Lung (tissue), 12 donors: ENCODE measurements around the gene ADCY5. TPM values are rescaled to one million over a fixed set of nuclear protein-coding genes. Genes with fewer than 3 reads are reported as not detected.

Experiments
- ATAC-seq: fragments of 200-7000 bp; cut with Tn5 transposase; one replicate; pipeline ENCODE4 v1.9.1; 2020; ENCODE audit warnings: moderate number of reproducible peaks; ENCODE audit not compliant: insufficient read depth, low FRiP score
- DNase-seq, 3 donors: peaks; one replicate each; pipeline ENCODE4 v3.0.0-alpha.2; 2013 to 2017
- H3K27ac ChIP-seq, 2 donors: one replicate each; pipeline ENCODE4 v1.5.1; 2013; ENCODE audit warnings: mild to moderate bottlenecking in 2 of 2, moderate library complexity in 2 of 2, control low read depth in 1 of 2, inconsistent platforms in 1 of 2, low read depth in 1 of 2, low read length in 1 of 2
- H3K27me3 ChIP-seq, 3 donors: one replicate each; pipeline ENCODE4 v1.5.1; 2013; ENCODE audit warnings: low read length in 2 of 3; ENCODE audit not compliant: control insufficient read depth in 3 of 3, insufficient read depth in 3 of 3
- H3K36me3 ChIP-seq, 4 donors: one replicate each; pipeline ENCODE4 v1.5.1; 2013; ENCODE audit warnings: low read length in 4 of 4, mild to moderate bottlenecking in 1 of 4, moderate library complexity in 1 of 4; ENCODE audit not compliant: control insufficient read depth in 4 of 4, insufficient read depth in 4 of 4
- H3K4me1 ChIP-seq, 5 donors: one replicate each; pipeline ENCODE4 v1.5.1; 2013; ENCODE audit warnings: low read length in 5 of 5, mild to moderate bottlenecking in 2 of 5, moderate library complexity in 1 of 5; ENCODE audit not compliant: control insufficient read depth in 5 of 5, insufficient read depth in 5 of 5
- H3K4me3 ChIP-seq: one replicate; pipeline ENCODE4 v1.5.1; 2013; ENCODE audit warnings: mild to moderate bottlenecking, control low read depth, moderate library complexity
- H3K9ac ChIP-seq, 2 donors: one replicate each; pipeline ENCODE4 v1.5.1; 2013; ENCODE audit warnings: low read length in 2 of 2, control low read depth in 1 of 2; ENCODE audit not compliant: insufficient read depth in 1 of 2
- H3K9me3 ChIP-seq, 4 donors: one replicate each; pipeline ENCODE4 v1.5.1; 2013; ENCODE audit warnings: low read length in 3 of 4, mild to moderate bottlenecking in 1 of 4, moderate library complexity in 1 of 4; ENCODE audit not compliant: control insufficient read depth in 4 of 4, insufficient read depth in 3 of 4
- WGBS, 2 donors: extraction: QIAGEN DNeasy Blood & Tissue Kit; methylation state at CpG; one replicate each; pipeline ENCODE4 v1.1.7; 2013; 5-methylcytosine and 5-hydroxymethylcytosine counted together
- polyA plus RNA-seq, 2 donors: library from polyadenylated mRNA; stranded (reverse); fragments of 200-250 nt; gene quantifications; one replicate each; pipeline ENCODE4 v1.2.1, GENCODE V29; 2013
- total RNA-seq, 2 donors: library from RNA; depleted of rRNA in 1 of 2; stranded (reverse); fragments of >200 nt in 1 of 2; gene quantifications; one replicate each; pipeline ENCODE4 v1.2.1, GENCODE V29; 2014 to 2021
- TF ChIP-seq, protein P1 (sequence below): IDR thresholded peaks from 2 replicates; pipeline ENCODE4 v1.5.1; 2012; ENCODE audit warnings: mild to moderate bottlenecking; ENCODE audit errors: control extremely low read depth, extremely low read depth
- donor health status: control.
- donor health status: control.
- donor health status: Bipolar disorder and iron deficiency.
- donor health status: healthy.
- donor health status: DM: yes; HTN: yes; CAD: no.

ADCY5 gene
- total and polyA plus RNA-seq, 4 donors, result 1.2 to 8.4 (median 2.4) TPM

DNA sequence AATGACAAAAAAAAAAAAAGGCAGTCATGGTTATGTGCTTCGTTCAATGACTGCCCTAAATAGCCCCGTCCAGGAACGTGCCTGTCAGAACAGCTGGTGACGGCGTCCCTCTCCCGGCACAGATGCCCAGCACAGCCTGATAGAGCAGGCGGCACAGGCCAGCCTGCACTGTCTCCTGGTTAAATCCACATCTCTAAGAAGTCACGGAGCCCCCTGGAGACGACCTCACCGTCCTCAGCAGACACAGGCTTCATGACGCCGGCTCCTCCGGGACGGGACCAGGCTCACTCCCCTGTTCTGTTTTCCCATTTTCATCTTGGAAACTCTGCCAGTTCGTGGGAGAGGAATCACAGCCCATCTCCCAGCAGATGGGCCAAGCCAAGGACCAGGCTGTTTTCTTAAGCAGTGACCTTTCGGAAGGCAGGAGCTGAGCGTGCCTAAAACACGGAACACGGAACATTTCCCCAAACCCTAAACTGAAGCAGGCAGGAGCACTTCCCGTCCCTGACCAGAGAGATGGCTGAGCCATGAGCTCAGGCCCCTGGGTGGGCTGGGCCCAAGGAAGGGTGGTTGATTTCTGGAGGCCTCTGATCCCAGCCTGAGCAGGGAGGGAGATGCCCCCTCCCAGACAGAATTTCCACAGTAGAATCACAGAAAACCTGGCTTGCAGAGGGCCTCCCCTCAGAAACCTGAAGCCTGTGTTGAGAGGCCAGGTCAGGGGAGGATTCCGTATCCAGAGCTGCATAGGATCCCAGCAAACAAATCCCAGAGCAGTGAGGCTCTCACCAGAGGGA lies 35.9 kb downstream of the ADCY5 start:
- H3K9ac ChIP-seq, result peak overlapping the region in 1 of 2 donors; percentile 40
- TF ChIP-seq, protein P1, sequence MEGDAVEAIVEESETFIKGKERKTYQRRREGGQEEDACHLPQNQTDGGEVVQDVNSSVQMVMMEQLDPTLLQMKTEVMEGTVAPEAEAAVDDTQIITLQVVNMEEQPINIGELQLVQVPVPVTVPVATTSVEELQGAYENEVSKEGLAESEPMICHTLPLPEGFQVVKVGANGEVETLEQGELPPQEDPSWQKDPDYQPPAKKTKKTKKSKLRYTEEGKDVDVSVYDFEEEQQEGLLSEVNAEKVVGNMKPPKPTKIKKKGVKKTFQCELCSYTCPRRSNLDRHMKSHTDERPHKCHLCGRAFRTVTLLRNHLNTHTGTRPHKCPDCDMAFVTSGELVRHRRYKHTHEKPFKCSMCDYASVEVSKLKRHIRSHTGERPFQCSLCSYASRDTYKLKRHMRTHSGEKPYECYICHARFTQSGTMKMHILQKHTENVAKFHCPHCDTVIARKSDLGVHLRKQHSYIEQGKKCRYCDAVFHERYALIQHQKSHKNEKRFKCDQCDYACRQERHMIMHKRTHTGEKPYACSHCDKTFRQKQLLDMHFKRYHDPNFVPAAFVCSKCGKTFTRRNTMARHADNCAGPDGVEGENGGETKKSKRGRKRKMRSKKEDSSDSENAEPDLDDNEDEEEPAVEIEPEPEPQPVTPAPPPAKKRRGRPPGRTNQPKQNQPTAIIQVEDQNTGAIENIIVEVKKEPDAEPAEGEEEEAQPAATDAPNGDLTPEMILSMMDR, result no peak
- H3K9me3 ChIP-seq, result no peaks in the 10 kb centered on the region
- H3K27ac ChIP-seq, result peak overlapping the region; percentile 65 to 83
- H3K27me3 ChIP-seq, result no peaks in the 10 kb centered on the region
- DNase-seq, result peak; percentile 56 to 82 (median 77)
- peaks cover 0 to 55% (median 14%) of the 10 kb centered on the region in 5 donors for H3K4me1 ChIP-seq
- WGBS, 2 donors, result 72 to 84% methylated on average over 21 of the region's 21 CpGs
- no peak for ATAC-seq
- H3K4me3 ChIP-seq, result no peak overlapping the region
- H3K36me3 ChIP-seq, result no peaks in the 10 kb centered on the region

DNA sequence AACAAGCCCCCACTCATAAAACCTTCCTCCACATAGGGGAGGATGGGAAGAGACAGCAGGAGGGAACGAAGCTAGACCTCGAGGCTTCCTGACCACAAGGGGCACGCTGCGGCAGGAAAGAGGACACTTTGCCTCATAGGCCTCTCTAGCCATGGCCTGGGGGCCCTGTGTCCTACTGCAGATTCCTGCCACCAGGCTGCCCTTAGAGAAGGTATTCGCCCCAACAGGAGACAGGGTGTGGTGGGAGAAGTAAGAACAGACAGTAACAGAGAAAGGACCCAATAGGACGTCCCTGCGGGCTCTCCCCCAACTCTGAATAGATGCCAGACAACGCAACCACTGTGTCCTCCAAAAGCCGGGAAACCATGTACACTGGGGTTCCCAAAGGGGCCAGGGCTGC lies 36.8 kb downstream of the ADCY5 start:
- 82 to 84% methylated on average over 9 of the region's 9 CpGs for whole genome bisulfite sequencing, 2 donors
- DNase-seq (no peak), ATAC-seq (no peak)
- Histone ChIP-seq H3K9me3 (no peaks in the 10 kb centered on the region), H3K9ac (no peak overlapping the region), H3K4me3 (no peak overlapping the region), H3K27ac (peak overlapping the region in 1 of 2 donors; percentile 83), H3K27me3 (no peaks in the 10 kb centered on the region), H3K4me1 (peaks cover 0 to 55% (median 14%) of the 10 kb centered on the region in 5 donors), H3K36me3 (no peaks in the 10 kb centered on the region)
- TF ChIP-seq, protein P1, result no peak

DNA sequence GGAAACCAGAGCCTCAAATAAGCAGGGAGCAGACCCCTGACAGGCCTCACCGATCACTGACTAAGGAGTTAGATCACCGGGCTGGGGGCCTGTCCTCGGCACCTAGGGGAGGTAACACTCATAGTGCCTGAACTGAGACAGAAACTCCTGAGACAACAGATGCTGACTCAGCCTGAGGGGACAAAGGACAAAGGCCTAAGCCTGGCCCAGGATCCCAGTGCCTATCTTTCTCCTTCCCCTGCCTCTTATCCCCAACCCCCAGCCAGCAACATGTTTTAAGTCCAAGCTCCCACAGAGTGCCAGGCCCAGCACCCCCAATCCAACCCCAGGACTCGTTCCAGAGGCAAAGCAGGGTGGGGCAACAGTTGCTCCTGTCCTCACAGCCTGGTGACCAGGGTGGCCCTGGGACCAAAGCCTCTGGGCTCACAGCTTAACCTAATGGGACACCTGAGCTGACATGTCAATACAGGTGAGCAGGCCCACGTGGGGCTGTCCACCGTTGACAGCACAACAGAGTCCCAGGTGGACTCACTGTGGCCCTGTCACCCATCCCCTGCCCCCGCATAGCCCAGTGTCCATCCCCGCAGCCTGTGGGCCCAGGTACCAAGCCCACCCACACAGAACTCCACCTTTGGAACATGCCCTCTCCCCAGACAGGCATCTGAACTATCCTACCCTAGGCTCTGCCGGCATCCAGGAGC lies 37.4 kb downstream of the ADCY5 start:
- Histone ChIP-seq H3K36me3 (no peaks in the 10 kb centered on the region), H3K9ac (no peak overlapping the region), H3K9me3 (no peaks in the 10 kb centered on the region), H3K4me1 (peaks cover 0 to 60% (median 11%) of the 10 kb centered on the region in 5 donors), H3K27ac (peak overlapping the region in 1 of 2 donors; percentile 83), H3K27me3 (no peaks in the 10 kb centered on the region), H3K4me3 (no peak overlapping the region)
- TF ChIP-seq, protein P1, result no peak
- DNase-seq (no peak), ATAC-seq (no peak)
- 80 to 81% methylated on average over 9 of the region's 9 CpGs for WGBS, 2 donors
